ENCODE measurements around the gene DOCK2.

DNA sequence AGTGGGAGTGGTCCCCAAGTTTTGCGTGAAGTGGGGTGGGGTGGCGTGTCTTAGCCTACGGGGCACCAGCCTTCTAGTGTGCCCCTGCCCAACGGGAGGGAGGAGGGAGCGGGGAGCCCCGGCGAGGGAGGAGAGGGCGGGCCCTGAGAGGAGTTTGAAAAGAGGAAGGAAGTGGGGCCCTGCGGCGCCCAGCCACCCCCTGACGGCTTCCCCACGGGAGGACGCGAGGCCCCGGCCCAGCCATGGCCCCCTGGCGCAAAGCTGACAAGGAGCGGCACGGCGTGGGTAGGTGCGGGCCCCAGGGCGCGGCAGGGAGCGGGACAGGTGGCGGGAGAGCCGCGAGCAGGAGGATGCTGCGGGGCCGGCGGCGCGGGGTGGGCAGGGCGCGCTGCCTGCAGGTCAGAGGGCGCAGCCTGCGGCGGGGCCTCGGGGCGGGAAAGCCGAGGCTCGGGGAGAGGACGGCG, at the start of gene DOCK2:
- TF ChIP-seq, protein P1, sequence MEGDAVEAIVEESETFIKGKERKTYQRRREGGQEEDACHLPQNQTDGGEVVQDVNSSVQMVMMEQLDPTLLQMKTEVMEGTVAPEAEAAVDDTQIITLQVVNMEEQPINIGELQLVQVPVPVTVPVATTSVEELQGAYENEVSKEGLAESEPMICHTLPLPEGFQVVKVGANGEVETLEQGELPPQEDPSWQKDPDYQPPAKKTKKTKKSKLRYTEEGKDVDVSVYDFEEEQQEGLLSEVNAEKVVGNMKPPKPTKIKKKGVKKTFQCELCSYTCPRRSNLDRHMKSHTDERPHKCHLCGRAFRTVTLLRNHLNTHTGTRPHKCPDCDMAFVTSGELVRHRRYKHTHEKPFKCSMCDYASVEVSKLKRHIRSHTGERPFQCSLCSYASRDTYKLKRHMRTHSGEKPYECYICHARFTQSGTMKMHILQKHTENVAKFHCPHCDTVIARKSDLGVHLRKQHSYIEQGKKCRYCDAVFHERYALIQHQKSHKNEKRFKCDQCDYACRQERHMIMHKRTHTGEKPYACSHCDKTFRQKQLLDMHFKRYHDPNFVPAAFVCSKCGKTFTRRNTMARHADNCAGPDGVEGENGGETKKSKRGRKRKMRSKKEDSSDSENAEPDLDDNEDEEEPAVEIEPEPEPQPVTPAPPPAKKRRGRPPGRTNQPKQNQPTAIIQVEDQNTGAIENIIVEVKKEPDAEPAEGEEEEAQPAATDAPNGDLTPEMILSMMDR (IDR thresholded peaks at IDR 0.05): no peak
- no peak for TF ChIP-seq POLR2A (IDR thresholded peaks at IDR 0.05)

Measured in lower leg skin (tissue), 3 donors.